Measurements from ENCODE around the gene NPAS3. TPM values are rescaled to one million over a fixed set of nuclear protein-coding genes. Genes with fewer than 3 reads are reported as not detected.
A peak's percentile ranks its signal among the peaks of the same experiment; 100 is the strongest.

NPAS3 gene
- total and polyA plus RNA-seq, 8 donors = 0.23 to 2.8 (median 1.4) TPM

DNA sequence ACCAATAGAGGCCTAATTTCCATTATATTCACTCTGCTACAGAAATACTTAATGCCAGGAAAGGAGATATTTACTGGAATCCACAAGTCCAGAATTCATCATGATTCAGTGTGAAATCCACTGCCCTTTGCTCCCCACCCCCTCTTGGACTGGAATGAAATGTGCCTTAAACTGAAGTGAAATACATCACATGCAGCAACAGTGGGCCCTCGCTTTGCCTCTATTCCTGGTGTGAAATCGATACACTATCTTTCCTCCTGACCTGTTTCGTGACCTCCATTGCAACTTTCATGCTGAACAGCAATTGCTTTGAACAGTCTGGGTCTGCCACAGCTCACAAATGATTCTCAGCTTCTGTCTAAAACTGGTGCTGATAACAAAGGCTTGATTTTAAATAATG, 100.6 kb downstream of the NPAS3 start:
- Histone ChIP-seq H3K36me3 (no peaks in the 10 kb centered on the region), H3K4me1 (no peaks in the 10 kb centered on the region), H3K4me3 (no peak overlapping the region), H3K9me3 (no peaks in the 10 kb centered on the region), H3K27ac (no peak overlapping the region), H3K27me3 (no peaks in the 10 kb centered on the region)
- no peak for FAIRE-seq
- 60 to 61% methylated on average over 3 of the region's 3 CpGs for WGBS, 2 donors
- intact Hi-C loops (cut with DNase I) = no loop called here
- no peak for DNase-seq
- ATAC-seq = no peak
- TF ChIP-seq, protein P1, sequence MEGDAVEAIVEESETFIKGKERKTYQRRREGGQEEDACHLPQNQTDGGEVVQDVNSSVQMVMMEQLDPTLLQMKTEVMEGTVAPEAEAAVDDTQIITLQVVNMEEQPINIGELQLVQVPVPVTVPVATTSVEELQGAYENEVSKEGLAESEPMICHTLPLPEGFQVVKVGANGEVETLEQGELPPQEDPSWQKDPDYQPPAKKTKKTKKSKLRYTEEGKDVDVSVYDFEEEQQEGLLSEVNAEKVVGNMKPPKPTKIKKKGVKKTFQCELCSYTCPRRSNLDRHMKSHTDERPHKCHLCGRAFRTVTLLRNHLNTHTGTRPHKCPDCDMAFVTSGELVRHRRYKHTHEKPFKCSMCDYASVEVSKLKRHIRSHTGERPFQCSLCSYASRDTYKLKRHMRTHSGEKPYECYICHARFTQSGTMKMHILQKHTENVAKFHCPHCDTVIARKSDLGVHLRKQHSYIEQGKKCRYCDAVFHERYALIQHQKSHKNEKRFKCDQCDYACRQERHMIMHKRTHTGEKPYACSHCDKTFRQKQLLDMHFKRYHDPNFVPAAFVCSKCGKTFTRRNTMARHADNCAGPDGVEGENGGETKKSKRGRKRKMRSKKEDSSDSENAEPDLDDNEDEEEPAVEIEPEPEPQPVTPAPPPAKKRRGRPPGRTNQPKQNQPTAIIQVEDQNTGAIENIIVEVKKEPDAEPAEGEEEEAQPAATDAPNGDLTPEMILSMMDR (IDR thresholded peaks at IDR 0.05) = no peak

DNA sequence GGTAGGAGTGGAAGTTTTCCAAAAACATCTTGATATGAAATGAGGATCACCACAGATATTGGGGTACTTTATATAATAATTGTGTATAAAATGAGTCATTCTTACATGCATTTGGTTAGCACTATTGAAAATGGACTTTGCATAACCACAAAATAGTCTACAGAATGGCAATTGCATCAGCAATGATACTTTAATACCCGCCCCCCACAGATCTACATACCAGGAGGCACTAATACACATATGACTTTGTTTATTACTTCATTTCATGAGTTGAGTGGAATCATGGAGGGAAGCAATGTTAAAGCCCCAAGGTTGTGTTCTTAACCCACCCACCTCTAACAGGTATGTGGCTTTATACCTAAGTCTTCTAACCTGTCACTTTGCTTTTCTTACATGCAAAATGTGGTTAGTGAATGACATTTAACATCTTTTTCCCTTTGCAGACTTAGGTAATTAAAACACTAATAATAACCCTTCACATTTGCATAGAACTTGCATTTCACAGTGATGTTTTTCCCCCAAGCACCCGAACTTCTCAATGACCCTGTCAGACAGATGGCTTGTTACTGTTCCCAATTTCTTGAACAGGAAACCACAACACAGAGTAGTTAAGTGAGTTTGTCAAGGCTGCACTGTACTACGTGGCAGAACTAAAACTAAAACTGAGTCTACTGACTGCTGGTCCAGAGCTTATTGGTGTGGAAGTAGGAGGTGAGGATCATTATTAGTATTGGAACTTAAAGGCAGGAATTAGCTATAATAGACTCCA, 101.9 kb downstream of the NPAS3 start:
- 81 to 86% methylated on average over 3 of the region's 3 CpGs for WGBS, 2 donors
- DNase-seq (no peak), ATAC-seq (no peak), FAIRE-seq (no peak)
- Histone ChIP-seq H3K4me1 (no peaks in the 10 kb centered on the region), H3K4me3 (no peak overlapping the region), H3K27me3 (no peaks in the 10 kb centered on the region), H3K27ac (no peak overlapping the region), H3K9me3 (no peaks in the 10 kb centered on the region), H3K36me3 (no peaks in the 10 kb centered on the region)
- TF ChIP-seq, protein P1 (IDR thresholded peaks at IDR 0.05) = no peak
- intact Hi-C loops (cut with DNase I) = no loop called here

DNA sequence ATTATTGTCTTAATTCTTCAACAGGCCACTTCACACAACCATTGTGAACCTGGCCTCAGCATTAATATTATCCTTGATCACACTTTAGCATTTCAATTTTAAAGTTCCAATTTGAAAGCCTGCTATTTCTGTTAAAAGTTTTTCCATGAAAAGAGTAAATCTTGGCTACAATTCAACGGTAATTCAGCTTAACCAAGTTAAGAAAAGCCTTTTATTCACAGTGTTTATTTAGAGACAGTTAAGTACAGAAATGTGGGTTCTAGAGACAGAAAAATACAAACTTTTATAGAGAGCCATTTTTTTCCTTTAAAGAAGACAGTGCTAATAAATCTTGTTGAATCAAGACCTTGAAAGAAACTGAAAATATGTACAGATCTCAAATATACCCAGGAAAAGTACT, 103.9 kb downstream of the NPAS3 start:
- H3K27ac ChIP-seq = no peak overlapping the region
- no peak overlapping the region for H3K4me3 ChIP-seq
- TF ChIP-seq, protein P1 (IDR thresholded peaks at IDR 0.05) = no peak
- H3K36me3 ChIP-seq = no peaks in the 10 kb centered on the region
- ATAC-seq (no peak), DNase-seq (no peak), FAIRE-seq (no peak)
- WGBS, 2 donors = 47 to 50% methylated on average over 1 of the region's 1 CpG
- no peaks in the 10 kb centered on the region for H3K4me1 ChIP-seq
- no peaks in the 10 kb centered on the region for H3K27me3 ChIP-seq
- H3K9me3 ChIP-seq = no peaks in the 10 kb centered on the region
- intact Hi-C loops (cut with DNase I) = no loop called here

DNA sequence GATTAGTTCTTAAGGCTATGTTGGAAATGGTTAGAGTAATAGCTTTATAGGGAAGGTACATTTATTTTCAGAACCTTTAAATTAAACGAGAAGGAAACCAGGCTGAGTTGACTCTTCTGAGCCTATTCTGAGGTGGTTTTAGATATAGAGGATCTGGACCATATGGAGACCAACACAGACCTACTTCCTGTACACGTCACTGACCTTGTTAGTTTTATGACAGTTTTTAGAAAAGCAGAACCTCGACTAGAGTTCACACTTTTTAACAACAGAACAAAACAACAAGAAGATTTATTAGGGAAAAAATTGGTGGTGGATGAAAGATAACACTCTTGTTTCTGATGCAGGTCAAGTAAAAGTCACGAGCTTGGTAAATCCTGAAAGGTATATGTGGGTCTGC, 107.1 kb downstream of the NPAS3 start:
- WGBS, 2 donors = 59 to 72% methylated on average over 4 of the region's 4 CpGs
- intact Hi-C loops (cut with DNase I) = no loop called here
- ATAC-seq = no peak
- no peak overlapping the region for H3K4me3 ChIP-seq
- H3K27me3 ChIP-seq = no peaks in the 10 kb centered on the region
- H3K9me3 ChIP-seq = no peaks in the 10 kb centered on the region
- H3K27ac ChIP-seq = no peak overlapping the region
- H3K36me3 ChIP-seq = no peaks in the 10 kb centered on the region
- TF ChIP-seq, protein P1 (IDR thresholded peaks at IDR 0.05) = no peak
- no peak for FAIRE-seq
- no peaks in the 10 kb centered on the region for H3K4me1 ChIP-seq
- DNase-seq = no peak

DNA sequence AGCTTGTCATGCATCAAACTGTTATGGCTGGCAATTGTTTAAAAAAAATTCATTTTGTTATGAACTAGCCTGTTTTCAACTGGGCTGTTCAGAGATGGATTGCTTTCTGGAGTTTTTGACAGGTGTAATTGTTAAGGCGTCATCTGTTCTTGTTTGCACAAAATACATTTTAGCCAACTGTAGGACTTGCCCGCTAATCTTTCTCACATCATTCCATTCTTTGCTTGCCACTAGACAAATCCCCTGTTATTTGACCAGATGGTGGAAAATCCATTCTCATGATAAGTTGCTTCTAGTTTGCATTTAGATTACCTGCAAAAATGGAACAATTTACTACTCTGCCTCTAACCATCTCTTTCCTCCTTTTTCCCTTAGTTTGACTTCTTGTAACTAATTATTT, 114.3 kb downstream of the NPAS3 start:
- peak in 3 of 4 donors; percentile 48 to 73 (median 70) for ATAC-seq
- TF ChIP-seq, protein P1 (IDR thresholded peaks at IDR 0.05) = no peak

More for the DNA sequence above, 114.3 kb downstream of the NPAS3 start:
- no peaks in the 10 kb centered on the region for H3K9me3 ChIP-seq
- no peaks in the 10 kb centered on the region for H3K27me3 ChIP-seq
- WGBS, 2 donors = 15 to 20% methylated on average over 2 of the region's 2 CpGs
- no peak overlapping the region for H3K27ac ChIP-seq
- DNase-seq (no peak), FAIRE-seq (no peak)
- no peaks in the 10 kb centered on the region for H3K4me1 ChIP-seq
- H3K36me3 ChIP-seq = no peaks in the 10 kb centered on the region
- no peak overlapping the region for H3K4me3 ChIP-seq
- intact Hi-C loops (cut with DNase I) = no loop called here

Measured in pancreas (tissue), 10 donors.